ENCODE results near the gene C2orf81.
"Not testable (repeated sequence)": the region's sequence is repeated elsewhere in the genome, so short reads cannot be mapped to it uniquely, and the experiment has no call there.

C2orf81 gene

DNA sequence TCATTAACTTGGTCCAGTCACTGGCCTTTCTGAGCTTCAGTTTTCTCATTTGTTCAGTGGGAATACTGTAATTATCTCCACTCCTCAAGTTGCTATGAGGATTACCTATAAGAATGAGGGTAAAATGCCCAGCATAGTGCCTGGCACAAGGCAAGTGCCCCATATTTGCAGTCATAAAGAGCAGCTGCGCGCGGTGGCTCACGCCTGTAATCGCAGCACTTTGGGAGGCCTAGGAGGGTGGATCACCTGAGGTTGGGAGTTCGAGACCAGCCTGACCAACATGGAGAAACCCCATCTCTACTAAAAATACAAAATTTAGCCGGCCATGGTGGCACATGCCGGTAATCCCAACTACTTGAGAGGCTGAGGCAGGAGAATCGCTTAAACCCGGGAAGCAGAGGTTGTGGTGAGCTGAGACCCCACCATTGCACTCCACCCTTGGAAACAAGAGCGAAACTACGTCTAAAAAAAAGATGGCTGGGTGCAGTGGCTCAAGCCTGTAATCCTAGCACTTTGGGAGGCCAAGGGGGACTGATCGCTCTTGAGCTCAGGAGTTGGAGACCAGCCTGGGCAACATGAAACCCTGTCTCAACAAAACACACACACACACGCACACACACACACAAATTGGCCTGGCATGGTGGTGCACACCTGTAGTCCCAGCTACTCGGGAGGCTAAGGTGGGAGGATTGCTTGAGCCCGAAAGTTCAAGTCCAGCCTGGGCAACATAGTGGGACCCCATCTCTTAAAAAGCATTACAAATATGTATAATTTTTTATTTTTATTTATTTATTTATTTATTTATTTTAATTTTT, 21.3 kb upstream of the C2orf81 start:
- not testable (repeated sequence) for DNase-seq

DNA sequence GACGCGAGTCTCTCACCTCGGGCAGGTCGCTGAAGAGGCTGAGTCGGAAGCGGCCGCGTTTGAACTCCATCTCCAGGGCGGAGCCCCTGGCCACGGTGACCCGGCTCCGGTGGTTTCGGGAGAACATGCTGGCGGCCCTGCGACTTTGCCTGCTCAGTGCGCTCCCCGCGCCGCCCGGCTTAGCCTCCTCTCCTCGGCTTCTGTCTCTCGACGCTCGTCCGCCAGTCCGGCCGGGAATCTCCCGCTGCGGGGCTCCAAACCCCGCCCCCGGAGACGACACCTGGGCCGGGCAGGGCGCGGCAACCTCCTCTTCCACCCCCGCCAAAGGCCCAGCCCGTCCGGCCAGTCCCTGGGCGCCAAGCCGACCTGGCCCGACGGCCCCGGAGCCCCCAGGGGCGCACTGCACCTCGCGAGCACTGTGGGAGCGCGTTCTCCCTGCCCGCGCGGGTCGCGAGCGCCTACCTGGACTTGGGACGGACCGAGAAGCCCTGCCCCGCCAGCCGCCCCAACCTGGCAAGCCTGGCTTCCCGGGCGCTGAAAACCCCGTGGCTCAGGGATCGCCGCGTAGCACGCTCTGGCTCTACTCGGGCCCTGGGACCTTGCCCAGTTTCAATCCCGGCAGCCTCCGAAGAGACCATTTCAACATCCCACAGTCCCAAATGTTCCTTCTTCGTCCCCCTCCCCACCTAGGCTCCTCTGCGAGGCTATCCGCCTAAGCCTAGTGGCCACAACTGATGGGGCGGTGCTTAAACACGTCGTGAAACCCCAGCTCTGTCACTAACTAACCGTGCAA, 20.5 kb upstream of the C2orf81 start, which contains the start of gene RTKN:
Gene RTKN (minus strand): TSS at position 248 of the 793 bp plus-strand sequence. CDS start 121 bp downstream, at position 127.
- no peak for DNase-seq

DNA sequence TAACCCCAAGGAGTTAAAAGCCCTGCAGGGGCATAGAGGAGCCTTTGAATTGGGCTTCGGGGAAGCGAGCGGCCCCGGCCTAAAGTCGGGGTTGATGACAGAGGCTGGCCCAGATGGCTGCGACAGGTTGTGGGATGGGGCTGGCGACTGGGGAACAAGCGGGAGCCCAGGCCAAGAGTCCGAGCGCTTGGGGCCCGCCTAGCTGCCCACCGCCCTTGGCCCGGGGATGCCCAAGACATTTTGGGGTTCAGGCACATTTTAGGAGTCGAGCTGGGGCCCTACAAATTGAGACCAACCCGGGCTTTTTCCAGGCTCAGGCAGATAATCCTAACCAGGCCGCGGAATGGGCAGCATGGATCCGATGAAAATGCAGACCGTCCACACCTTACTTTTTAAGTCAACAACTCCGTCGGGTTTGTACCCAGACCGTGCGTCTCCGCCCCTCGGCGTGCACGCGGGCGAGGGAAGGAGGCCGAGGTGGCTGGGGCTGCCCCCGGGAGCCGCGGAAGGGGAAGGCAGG, 19.8 kb upstream of the C2orf81 start:
- no peak for DNase-seq

DNA sequence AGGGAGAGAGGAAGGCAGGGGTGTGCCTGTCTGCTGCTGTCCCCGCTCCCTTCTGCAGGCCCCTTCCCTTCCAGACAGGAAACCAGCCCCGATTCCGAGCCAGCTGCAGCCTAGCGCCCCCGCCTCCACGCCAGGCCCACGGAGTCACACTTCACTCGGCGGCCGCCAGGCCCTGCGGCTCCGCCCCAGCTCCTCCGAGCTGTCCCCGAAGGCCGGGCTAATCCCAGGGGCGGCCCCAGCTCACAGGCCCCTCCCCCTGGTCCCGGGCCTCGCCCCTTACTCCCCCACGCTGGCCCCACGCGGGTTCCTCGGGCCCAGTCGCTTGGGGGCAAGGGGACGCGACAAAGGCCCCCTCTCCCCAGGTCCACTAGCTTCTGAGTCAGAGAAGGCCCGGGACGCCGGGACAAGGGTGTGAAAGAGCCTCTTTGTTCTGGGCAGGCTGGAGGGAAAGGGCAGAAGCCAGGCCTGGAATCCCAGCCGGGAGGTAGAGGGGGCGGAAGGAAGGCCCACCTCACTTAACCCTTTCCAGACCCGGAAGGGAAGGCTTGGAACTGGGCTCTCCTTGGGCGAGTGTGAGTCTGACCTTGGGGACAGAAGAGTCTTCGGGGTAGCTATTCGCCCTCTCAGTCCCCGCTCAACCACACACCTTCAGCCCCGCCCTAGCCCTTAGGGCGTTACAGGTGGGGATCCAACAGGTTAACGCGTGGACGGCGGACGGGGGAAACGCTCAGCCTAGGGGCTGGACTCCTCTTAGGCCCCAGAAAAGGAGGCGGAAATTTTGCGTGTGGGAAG, 19.2 kb upstream of the C2orf81 start:
- peak; percentile 52 to 78 for DNase-seq

DNA sequence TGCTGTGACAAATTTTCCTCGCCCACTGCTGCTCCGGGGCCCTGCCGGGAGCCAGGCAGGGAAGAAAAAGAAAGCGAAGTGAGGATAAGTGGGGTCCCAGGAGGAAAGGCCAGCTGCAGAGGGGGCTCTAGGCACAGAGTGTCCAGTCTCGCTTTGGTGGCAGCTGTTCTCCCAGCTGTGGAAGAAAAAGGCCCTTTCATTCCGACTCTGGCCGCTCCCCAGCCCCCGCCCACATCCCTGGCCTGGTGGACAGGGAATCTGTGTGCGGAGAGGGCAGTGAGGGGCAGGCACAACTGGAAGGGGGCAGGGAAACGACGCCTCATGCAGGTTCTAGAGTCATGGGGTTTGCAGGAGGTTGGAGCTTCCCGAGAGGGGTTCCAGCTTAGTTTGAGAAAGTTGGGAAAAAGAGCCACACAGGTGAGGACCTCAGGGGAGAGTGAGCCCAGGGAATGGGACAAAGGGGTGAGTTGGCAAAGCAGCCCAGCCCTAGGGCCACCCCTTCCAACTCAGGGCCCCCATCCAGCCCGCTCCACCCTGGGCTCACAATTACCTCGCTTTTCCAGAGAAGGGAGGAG, 18.5 kb upstream of the C2orf81 start:
- no peak for DNase-seq

DNA sequence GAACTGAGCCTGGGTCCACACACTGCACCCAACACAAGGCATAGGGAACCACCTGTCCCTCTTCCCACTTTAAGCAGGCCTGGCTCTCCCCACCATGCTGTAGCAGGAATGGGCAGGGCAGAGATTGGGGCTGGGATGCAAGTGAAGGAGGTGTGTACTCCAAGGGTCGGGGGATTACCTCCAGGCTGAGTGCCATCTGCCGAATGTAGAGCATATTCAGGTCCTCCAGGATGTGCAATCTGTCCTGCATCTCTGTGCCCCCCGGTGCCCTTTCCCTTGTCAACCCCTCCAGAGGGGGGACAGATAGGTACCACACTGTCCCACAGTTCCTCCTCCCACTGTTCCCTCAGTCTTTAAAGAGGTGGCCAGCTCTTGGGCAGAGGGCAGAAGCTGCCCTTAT, 18.0 kb upstream of the C2orf81 start:
- DNase-seq, result no peak

DNA sequence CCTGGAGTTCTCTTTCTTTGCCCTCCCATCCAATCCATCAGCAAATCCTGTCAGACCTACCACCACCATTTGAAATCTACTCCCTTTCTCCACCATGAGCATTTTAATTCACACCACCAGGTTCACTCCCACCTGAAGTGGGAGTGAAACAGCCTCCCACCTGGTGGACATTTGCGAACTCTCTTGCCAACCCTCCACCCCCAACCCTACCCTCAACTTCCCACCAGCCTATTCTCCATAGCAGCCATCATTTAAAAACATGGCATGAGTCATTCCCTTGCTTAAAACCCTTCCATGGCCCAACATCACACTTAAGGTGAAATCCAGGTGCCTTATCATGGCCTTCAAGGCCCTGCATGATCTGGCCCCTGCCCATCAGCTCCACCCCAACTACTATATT, 16.8 kb upstream of the C2orf81 start:
- DNase-seq, result no peak

DNA sequence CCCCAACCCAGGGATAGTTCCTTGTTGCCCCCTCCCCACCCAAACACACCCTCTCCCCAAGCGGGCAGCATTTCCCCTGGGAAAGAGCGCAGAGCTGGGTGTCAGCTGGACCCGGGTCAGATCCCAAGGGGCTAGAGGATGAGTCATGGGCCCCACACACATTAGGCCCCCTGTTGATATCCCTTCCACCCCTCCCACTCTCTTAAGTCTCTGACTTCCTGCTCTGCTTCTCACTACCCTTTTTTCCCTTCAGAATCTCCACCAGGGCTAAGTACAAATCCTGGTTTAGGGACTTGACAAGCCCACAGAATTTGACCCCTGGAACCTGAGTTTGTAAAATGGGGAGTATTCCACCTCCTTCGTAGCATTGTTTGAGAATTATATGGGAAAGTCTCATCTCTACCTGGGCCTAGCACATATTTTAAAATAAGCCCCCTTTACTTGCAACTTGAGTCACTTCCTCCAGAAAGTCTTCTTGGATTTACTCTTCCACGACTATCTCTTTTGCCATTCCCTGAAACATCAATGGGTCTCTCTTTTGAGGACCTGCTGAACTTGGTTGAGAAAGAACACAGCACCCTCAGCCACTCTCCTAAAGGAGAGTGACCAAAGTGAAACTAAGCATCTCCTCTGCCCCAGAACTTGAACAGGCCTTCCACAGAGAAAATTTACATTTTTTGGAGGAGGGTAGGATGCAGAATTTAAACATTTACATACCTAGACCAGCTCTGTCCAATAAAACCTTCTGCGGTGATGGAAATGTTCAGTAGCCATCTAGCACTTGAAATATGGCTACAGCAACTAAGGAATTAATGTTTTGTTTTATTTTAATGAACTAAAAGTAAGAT, 15.7 kb upstream of the C2orf81 start:
- peak; percentile 20 to 46 for DNase-seq

DNA sequence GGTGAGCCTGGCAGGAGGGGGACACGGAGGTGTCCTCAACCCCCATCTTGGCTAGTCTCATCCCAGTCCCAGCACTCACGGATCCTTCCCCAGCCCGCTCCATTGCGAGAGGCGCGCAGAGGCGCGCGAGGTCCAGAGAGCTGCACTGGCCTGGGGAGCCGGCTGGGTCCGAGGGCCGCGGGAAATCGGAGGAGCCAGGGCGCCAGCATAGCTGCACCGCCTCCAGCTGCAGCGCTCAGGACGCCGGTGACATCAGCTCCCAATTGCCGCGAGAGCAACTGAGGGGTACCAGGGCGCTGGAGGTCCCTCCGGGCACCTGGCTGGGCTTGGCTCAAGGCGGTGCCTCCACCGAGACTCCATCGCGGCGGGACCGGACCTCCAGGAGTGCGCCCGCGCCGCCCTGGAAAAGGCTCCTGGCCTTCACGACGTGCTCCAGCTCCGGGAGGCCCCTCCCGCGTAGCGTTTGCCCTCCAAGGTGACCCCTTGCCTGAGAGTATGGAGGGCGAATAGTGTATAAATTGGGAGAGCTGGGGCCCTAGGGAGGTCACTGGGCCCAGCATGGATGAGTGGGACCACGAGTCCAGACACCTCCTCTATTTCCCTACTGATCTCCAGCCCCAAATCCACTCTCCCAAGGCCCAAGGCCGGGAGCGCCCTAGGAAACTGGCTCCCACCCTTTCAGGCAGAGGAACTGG, 14.8 kb upstream of the C2orf81 start:
- no peak for DNase-seq

DNA sequence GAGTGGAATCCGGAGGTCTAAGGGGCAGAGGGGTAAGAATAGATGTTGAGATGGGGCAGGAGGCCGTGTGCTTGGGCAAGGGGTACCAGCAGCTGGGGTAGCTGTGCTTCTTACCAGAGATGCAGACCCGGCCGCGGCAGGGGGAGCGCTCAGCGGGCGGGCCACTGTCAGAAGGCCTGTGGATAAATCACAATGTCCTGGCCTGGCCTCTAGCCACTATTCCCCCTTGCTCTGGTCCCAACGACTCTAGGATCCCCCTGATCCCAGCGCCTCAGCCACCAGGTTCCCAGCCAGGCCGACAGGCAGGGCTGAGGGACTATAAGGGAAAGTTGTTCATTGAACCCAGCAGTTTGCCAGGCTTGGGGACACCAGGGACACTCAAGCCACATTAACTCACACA, 9.1 kb upstream of the C2orf81 start:
- no peak for DNase-seq

DNA sequence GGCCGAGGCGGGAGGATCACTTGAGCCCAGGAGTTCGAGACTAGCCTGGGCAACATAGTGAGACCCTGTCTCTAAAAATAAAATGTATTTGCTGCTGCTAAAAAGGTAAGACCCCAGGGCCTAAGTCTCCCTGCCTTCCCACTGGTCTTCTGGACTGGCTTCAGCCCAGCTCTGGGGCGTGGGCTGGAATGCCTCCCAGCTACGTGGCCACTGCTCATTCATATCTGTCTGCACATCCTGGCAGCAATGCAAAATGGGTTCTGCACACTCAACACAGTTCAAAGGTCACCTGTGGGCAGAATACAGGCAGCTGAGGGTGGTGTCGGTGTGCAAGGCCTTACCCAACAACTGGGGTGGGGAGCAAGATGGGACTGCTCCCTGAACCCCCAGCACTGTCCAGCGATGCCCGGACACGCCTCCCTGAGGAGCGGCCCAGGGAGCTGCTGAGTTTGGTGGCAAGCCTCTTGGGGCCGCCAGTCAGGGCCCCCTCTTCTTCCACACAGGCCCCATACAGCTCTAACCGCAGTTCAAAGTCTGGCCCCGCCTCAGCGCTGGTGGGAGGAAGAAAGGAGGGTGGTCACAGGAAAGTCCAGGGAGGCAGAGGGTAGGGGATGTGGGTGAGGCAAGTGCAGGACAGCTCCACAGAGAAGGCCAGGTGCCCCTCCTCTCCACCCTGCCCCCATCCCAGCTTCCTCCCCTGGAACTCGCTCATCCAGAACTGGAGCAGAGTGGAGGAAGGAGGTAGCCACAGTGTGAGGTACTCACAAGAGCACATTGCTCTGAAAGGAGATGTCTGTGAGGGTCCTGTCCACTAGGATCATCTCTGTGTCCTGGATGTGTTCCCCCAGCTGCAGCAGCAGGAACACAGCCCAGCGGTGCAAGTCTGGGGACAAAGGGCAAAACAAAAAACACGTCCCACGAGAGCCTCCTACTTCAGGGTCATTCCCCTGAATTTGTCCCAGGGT, 8.3 kb upstream of the C2orf81 start:
- DNase-seq, result no peak

DNA sequence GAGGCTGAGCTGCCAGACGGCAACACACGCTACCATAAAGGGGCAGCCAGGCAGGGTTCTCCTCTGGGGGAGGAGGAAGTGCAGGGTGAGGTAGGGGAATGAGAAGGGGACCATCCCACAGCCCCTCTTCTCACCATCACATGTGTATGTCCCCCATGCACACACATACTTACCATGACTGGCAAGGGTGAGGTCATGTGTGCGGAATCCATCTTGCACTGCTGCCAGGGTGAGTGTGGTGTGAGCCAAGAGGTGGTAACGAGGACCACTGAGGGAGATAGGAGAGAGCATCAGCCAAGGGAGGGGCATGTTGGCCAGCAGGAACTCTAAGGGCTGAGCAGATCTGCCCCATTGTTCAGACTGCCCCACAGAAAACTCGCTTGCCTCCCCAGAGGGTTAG, 7.3 kb upstream of the C2orf81 start:
- no peak for DNase-seq

DNA sequence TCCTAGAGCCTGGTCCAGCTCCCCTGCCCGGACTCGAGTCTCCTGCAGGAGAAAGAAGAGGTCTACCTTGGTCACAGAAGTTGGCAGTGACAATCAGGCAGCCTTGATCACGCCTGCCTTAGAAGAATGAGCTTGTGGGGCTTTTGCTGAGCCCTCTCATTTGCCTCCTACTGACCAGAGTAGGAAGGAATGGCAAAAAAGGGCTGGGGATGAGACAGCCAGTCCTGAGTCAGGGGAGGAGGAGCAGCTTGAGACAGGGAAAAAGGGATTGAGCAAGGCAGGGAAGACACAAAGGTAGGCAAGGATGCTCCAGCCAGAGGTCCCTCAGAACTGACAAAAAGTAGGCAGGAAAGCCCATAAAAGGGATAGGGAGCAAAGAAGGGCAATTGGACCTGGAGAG, 6.1 kb upstream of the C2orf81 start:
- DNase-seq, result no peak

DNA sequence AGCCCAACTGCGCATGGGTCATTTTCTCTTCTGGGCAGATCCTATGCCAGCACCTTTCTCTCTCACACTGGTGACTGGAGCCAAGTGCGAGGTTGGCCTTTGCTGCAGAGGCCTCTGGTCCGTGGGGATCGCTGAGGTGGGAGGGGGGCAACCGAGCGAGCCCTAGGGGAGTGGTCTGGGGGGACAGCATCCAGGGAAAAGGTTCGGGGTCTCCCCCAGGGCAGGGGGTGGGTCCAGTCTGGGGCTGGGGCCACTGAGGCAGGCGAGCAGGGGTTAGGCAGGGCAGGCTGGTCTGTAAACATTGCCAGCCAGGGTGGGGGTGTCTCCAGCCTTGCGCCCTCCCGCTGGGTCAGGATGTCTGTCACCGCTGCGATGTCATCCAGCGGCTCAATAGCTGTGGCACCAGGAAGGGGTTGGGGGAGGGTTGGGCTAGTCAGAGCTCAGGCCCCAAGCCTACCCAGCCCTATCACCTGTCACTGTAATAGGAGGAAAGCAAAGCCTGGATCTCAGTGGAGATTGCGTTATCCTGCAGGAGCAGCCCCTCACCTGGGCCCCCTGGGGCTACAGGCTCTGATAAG, 4.9 kb upstream of the C2orf81 start:
- no peak for DNase-seq

DNA sequence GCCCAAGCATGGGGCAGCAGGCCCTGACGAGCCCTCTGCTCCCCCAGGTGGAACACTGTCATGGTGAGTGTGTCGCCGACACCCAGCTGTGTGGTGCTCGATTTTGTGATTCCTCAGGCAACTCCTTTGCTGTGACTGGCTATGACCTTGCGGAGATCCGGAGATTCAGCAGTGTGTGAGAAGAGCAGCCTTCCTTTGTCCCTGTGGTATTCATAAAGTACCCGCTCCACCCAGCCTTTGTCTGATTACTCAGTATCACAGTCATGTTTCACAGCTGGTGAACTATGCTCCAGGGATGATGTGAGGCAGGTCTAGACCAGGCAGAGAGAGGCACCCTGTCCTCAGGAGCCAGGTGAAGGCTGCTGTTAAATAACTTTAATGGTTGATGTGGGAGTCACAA, 4.1 kb upstream of the C2orf81 start:
- no peak for DNase-seq

DNA sequence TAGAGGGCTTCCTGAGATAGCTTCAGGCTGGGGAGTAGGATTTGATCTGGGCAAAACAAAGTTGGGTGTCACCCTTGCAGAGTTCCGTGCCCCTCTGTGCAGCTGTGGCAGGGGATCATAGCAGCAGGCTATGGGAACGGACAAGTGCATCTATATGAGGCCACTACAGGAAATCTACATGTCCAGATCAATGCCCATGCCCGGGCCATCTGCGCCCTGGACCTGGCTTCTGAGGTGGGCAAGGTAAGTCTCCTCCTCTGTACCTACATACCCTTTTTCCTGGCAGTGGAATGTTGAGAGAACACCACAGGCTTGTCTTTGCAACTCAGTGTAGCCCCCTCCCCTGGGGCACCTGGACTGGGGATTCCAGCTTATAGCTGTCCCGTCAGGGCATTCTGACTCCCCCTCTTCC, 3.6 kb upstream of the C2orf81 start:
- DNase-seq, result no peak

DNA sequence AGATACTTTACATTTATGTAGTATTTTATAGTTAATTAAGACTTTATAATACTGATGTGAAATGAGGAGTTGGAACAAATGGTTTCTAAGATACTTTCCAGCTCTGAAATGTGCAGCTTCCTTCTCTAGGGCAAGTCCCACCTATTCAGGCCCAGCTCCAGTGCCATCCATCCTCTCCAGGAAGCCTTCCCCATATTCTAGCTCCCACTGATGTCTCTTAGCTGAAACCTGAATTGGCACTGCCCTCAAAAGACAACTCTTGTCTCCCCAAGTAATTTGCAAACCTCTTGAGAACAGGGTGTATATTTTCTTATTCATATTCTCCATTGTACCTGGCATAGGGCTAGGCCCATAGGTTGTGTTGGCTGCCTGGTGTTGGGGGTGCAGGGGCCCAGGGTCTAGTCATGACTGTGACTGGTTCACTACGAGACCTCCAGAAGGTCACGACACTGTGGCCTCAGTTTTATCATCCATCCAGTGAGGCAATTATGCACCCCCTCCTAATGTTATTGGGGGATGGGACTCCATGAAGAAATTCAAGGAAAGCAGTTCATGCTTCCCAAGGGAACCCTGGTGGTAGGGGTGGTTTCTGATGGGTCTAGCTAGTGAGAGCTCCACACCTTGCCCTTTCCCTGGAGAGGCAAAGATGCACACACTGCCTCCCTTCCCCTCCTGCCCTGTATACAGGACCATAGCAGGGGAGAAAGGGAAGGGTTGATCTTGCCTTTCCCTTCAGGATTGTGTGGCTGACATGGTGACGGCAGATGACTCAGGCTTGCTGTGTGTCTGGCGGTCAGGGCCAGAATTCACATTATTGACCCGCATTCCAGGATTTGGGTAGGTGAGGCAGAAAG, 2.9 kb upstream of the C2orf81 start:
- DNase-seq, result no peak
